Measurements from ENCODE around the gene BTBD2. TPM values are rescaled to one million over a fixed set of nuclear protein-coding genes. Genes with fewer than 3 reads are reported as not detected.

The BTBD2 gene
- polyA plus RNA-seq (2011; rRNA removed) (25.5 and 46.5 TPM in 2 replicates), polyA minus RNA-seq (2011; rRNA and poly(A)+ RNA removed) (40.2 and 52.4 TPM in 2 replicates)

DNA sequence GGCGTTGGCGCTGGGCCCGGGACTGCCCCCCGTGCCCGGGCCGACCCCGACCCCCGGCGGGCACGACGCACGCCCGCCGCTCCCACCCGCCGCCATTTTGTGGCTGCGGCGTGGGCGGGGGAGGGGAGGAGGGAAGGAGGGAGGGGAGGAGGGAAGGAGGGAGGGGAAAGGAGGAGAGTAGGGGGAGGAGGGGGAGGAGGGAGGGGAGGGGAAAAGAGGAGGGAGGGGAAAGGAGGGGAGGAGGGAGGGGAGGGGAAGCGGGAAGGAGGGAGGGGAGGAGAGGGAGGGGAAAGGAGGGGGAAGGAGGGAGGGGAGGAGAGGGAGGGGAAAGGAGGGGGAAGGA, at the start of gene BTBD2:
Gene BTBD2 (minus strand): TSS at position 107 of the 343 bp plus-strand sequence. CDS start 11 bp downstream, at position 96.
- peak within 1 kb of the TSS; percentile 72 for H3K4me3 ChIP-seq (ENCODE audit: low read depth, low read length)
- POLR2A ChIA-PET: no interaction called here
- no peak within 1 kb of the TSS for H3K27ac ChIP-seq (ENCODE audit: low read depth, low read length)
- H3K9me3 ChIP-seq (ENCODE audit: control insufficient read depth, insufficient read depth, low read length): no peaks in the 10 kb centered on the region; the same call in 1 of the 2 replicates
- no peaks in the 10 kb centered on the region for H3K27me3 ChIP-seq (ENCODE audit: control insufficient read depth, insufficient read depth, low read length)
- TF ChIP-seq, protein P1, sequence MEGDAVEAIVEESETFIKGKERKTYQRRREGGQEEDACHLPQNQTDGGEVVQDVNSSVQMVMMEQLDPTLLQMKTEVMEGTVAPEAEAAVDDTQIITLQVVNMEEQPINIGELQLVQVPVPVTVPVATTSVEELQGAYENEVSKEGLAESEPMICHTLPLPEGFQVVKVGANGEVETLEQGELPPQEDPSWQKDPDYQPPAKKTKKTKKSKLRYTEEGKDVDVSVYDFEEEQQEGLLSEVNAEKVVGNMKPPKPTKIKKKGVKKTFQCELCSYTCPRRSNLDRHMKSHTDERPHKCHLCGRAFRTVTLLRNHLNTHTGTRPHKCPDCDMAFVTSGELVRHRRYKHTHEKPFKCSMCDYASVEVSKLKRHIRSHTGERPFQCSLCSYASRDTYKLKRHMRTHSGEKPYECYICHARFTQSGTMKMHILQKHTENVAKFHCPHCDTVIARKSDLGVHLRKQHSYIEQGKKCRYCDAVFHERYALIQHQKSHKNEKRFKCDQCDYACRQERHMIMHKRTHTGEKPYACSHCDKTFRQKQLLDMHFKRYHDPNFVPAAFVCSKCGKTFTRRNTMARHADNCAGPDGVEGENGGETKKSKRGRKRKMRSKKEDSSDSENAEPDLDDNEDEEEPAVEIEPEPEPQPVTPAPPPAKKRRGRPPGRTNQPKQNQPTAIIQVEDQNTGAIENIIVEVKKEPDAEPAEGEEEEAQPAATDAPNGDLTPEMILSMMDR (IDR thresholded peaks at IDR 0.05; ENCODE audit: low read depth, low read length): no peak
- DNase-seq (ENCODE audit: low read depth, low spot score): peak; percentile 73
- CTCF ChIA-PET: no interaction called here

DNA sequence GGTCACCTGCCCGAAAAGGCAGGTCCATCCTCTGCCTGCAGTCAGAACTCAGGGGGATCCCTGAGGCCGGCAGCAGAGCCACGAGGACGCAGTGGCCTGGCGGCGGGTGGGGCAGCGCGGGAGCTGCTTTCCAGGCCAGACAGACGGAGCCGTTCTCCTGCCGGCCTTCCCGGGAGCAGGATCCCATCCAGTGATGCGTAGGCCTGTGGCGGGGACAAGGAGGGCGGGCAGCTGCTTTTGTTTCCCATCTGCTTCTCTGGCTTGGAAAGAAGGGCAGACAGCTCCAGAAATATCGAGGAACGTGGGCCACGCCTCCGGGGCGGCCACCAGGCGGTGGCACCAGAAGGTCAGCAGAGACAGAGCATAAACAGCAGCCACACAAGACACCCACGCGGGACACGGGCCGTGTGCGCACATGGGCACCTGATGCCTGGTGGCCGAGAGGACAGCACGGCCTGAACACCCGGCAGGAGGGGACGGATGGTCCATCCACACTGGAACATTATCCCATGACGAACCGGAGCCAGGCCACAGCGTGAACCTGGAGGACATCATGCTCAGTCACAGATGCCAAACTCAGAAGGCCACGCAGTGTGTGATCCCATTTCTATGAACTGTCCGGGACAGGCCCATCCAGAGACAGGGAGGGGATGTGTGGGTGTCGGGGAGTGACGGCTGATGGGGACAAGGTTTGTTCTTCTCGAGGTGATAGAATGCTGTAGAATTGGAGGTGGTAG, 49.4 kb upstream of the BTBD2 start:
- Histone ChIP-seq H3K27me3 (ENCODE audit: control insufficient read depth, insufficient read depth, low read length) (no peaks in the 10 kb centered on the region), H3K9me3 (ENCODE audit: control insufficient read depth, insufficient read depth, low read length) (no peaks in the 10 kb centered on the region; the same call in 1 of the 2 replicates), H3K4me3 (ENCODE audit: low read depth, low read length) (no peak overlapping the region), H3K27ac (ENCODE audit: low read depth, low read length) (no peak overlapping the region)
- ChIA-PET POLR2A (interaction anchor here (0.5 kb wide), 1 partner anchor 21 kb away, joined by 7 read pairs; no protein-coding TSS in a partner anchor), CTCF (no interaction called here)
- no peak for DNase-seq (ENCODE audit: low read depth, low spot score)
- TF ChIP-seq, protein P1 (IDR thresholded peaks at IDR 0.05; ENCODE audit: low read depth, low read length): no peak

DNA sequence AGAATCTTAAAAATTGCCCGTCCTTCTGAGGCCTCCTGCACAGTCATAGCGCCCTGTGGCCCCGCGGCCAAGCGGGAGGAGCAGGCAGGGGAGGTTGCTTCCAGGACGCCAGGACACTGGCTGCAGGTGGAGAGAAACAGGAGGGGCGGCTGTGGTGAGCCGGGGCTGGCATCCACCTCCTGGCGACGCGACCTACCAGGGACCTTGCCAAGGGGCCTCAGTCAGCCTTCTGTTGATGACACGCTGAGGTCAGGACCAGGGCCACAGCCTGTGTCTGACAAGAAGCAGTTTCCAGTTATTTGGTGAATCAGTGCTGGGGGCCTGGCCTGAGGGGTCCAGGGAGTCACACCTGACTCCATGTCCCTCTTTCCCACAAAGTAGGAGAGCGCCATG, 48.9 kb upstream of the BTBD2 start:
- DNase-seq (ENCODE audit: low read depth, low spot score): no peak
- peaks cover 4% of the 10 kb centered on the region; the same call in 1 of the 2 replicates for H3K9me3 ChIP-seq (ENCODE audit: control insufficient read depth, insufficient read depth, low read length)
- CTCF ChIA-PET: no interaction called here
- TF ChIP-seq, protein P1 (IDR thresholded peaks at IDR 0.05; ENCODE audit: low read depth, low read length): no peak
- no peak overlapping the region for H3K27ac ChIP-seq (ENCODE audit: low read depth, low read length)
- H3K4me3 ChIP-seq (ENCODE audit: low read depth, low read length): no peak overlapping the region
- H3K27me3 ChIP-seq (ENCODE audit: control insufficient read depth, insufficient read depth, low read length): no peaks in the 10 kb centered on the region
- POLR2A ChIA-PET: no interaction called here

DNA sequence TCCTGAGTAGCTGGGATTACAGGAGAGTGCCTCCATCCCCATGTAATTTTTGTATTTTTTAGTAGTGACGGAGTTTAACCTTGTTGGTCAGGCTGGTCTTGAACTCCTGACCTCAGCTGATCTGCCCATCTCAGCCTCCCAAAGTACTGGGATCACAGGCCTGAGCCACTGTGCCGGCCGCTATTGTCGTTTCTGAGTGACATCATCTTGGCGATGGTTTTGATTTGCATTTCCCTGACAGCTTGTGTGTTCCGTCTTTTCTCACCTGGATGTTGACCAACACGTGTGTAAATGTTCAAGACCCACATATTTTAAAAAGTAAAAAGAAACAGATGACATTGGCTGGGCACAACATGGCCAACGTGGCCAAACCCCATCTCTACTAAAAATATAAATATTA, 48.3 kb upstream of the BTBD2 start:
- Histone ChIP-seq H3K9me3 (ENCODE audit: control insufficient read depth, insufficient read depth, low read length) (peaks cover 4% of the 10 kb centered on the region; the same call in 1 of the 2 replicates), H3K27ac (ENCODE audit: low read depth, low read length) (no peak overlapping the region), H3K4me3 (ENCODE audit: low read depth, low read length) (no peak overlapping the region), H3K27me3 (ENCODE audit: control insufficient read depth, insufficient read depth, low read length) (no peaks in the 10 kb centered on the region)
- CTCF ChIA-PET: no interaction called here
- POLR2A ChIA-PET: interaction anchor here (0.6 to 0.7 kb wide), 2 partner anchors 59 to 422 kb away, joined by 4 read pairs; no protein-coding TSS in a partner anchor
- DNase-seq (ENCODE audit: low read depth, low spot score): no peak
- TF ChIP-seq, protein P1 (IDR thresholded peaks at IDR 0.05; ENCODE audit: low read depth, low read length): no peak

DNA sequence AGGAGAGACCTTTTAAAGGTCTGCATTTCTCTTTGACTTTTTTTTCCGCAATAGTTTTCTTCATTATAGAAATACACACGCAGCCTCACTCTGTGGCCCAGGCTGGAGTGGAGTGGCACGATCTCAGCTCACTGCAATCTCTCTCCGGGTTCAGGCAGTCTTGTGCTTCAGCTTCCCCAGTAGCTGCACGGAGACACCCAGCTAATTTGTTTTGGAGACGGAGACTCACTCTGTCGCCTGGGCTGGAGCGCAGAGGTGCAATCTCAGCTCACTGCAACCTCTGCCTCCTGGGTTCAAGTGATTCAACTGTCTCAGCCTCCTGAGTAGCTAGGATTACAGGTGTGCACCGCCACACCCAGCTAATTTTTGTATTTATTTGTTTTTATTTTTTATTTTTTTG, 47.3 kb upstream of the BTBD2 start:
- CTCF ChIA-PET: no interaction called here
- no peak for DNase-seq (ENCODE audit: low read depth, low spot score)
- Histone ChIP-seq H3K27me3 (ENCODE audit: control insufficient read depth, insufficient read depth, low read length) (no peaks in the 10 kb centered on the region), H3K4me3 (ENCODE audit: low read depth, low read length) (no peak overlapping the region), H3K9me3 (ENCODE audit: control insufficient read depth, insufficient read depth, low read length) (peaks cover 4% of the 10 kb centered on the region; the same call in 1 of the 2 replicates), H3K27ac (ENCODE audit: low read depth, low read length) (no peak overlapping the region)
- POLR2A ChIA-PET: no interaction called here
- TF ChIP-seq, protein P1 (IDR thresholded peaks at IDR 0.05; ENCODE audit: low read depth, low read length): no peak
